RPMI8226 (cell line): ENCODE data around the gene VGLL4.
"Not testable (repeated sequence)": the region's sequence is repeated elsewhere in the genome, so short reads cannot be mapped to it uniquely, and the experiment has no call there.

Experiments used
- DNase-seq: peaks from one replicate; pipeline ENCODE4 v3.0.0-alpha.2; 2015

The VGLL4 gene

GRCh38 chr3:11643605-11644087, at the start of gene VGLL4:
VGLL4 (minus strand) TSS chr3:11643915; CDS start chr3:11643518, 397 bp downstream.
- peak; percentile 88 for DNase-seq

GRCh38 chr3:11692532-11692813, 48.8 kb upstream of the VGLL4 start:
- DNase-seq, result no peak

GRCh38 chr3:11691767-11692531, 48.2 kb upstream of the VGLL4 start:
- no peak for DNase-seq

GRCh38 chr3:11690863-11691766, 47.4 kb upstream of the VGLL4 start:
- no peak for DNase-seq

- DNase-seq, result no peak
These were observed 46.0 kb upstream of the VGLL4 start for GRCh38 chr3:11689749-11690148.

- DNase-seq, result not testable (repeated sequence)
These were observed 41.3 kb upstream of the VGLL4 start for GRCh38 chr3:11684980-11685379.

- DNase-seq, result no peak
These were observed 36.8 kb upstream of the VGLL4 start for GRCh38 chr3:11680509-11680908.

- DNase-seq, result no peak
These were observed 36.2 kb upstream of the VGLL4 start for GRCh38 chr3:11679964-11680363.

- no peak for DNase-seq
These were observed 28.6 kb upstream of the VGLL4 start for GRCh38 chr3:11672363-11672762.

- peak; percentile 5 for DNase-seq
These were observed 28.0 kb upstream of the VGLL4 start for GRCh38 chr3:11671648-11672100.

GRCh38 chr3:11668243-11669235, 24.8 kb upstream of the VGLL4 start:
- DNase-seq, result no peak

- DNase-seq, result no peak
These were observed 21.6 kb upstream of the VGLL4 start for GRCh38 chr3:11665331-11665730.

- no peak for DNase-seq
These were observed 18.8 kb upstream of the VGLL4 start for GRCh38 chr3:11662392-11662990.

- no peak for DNase-seq
These were observed 18.1 kb upstream of the VGLL4 start for GRCh38 chr3:11661827-11662226.

- DNase-seq, result no peak
These were observed 17.4 kb upstream of the VGLL4 start for GRCh38 chr3:11661052-11661656.

GRCh38 chr3:11660242-11660641, 16.5 kb upstream of the VGLL4 start:
- DNase-seq, result no peak

- no peak for DNase-seq
These were observed 14.5 kb upstream of the VGLL4 start for GRCh38 chr3:11658180-11658579.

GRCh38 chr3:11655196-11655928, 11.6 kb upstream of the VGLL4 start:
- no peak for DNase-seq

GRCh38 chr3:11654166-11654565, 10.5 kb upstream of the VGLL4 start:
- DNase-seq, result no peak

GRCh38 chr3:11653298-11654055, 9.8 kb upstream of the VGLL4 start:
- DNase-seq, result no peak
